GM23248 (cell line): ENCODE measurements around the gene TUBA3C. TPM values are rescaled to one million over a fixed set of nuclear protein-coding genes. Genes with fewer than 3 reads are reported as not detected.

Experiments
- DNase-seq: peaks from one replicate; pipeline ENCODE4 v3.0.0-alpha.2; 2015
- H2AFZ ChIP-seq: fragments of 200-600 bp; sonication (generic); 2 replicates; pipeline ENCODE4 v1.6.1; 2016; ENCODE audit warnings: antibody characterized with exemption
- H3F3A ChIP-seq: fragments of 200-600 bp; sonication (generic); 2 replicates; pipeline ENCODE4 v1.6.1; 2016; ENCODE audit warnings: mild to moderate bottlenecking, antibody characterized with exemption, mixed run types; ENCODE audit not compliant: insufficient read depth
- H3K27ac ChIP-seq: fragments of 200-600 bp; sonication (generic); 2 replicates; pipeline ENCODE4 v1.5.1; 2016; ENCODE audit warnings: mild to moderate bottlenecking
- H3K27me3 ChIP-seq: fragments of 200-600 bp; sonication (generic); replicated peaks from 2 replicates; pipeline ENCODE4 v1.6.1; 2016; ENCODE audit warnings: mild to moderate bottlenecking; ENCODE audit not compliant: insufficient read depth
- H3K36me3 ChIP-seq: fragments of 200-600 bp; sonication (generic); 2 replicates; pipeline ENCODE4 v1.6.1; 2016; ENCODE audit warnings: low read depth, mild to moderate bottlenecking
- H3K4me1 ChIP-seq: fragments of 200-600 bp; sonication (generic); 2 replicates; pipeline ENCODE4 v1.6.1; 2016; ENCODE audit warnings: mild to moderate bottlenecking; ENCODE audit not compliant: insufficient read depth
- H3K4me2 ChIP-seq: fragments of 200-600 bp; sonication (generic); one replicate; pipeline ENCODE4 v1.6.1; 2016; ENCODE audit warnings: mild to moderate bottlenecking; ENCODE audit not compliant: unreplicated experiment
- H3K4me3 ChIP-seq: fragments of 200-600 bp; sonication (generic); 2 replicates; pipeline ENCODE4 v1.5.1; 2016; ENCODE audit warnings: mild to moderate bottlenecking
- H3K79me2 ChIP-seq: fragments of 200-600 bp; sonication (generic); 2 replicates; pipeline ENCODE4 v1.6.1; 2016; ENCODE audit warnings: mild to moderate bottlenecking; ENCODE audit not compliant: insufficient read depth
- H3K9ac ChIP-seq: fragments of 200-600 bp; sonication (generic); 2 replicates; pipeline ENCODE4 v1.6.1; 2016; ENCODE audit warnings: mild to moderate bottlenecking
- H3K9me2 ChIP-seq: fragments of 200-600 bp; sonication (generic); 2 replicates; pipeline ENCODE4 v1.6.1; 2016; ENCODE audit warnings: mixed run types, mild to moderate bottlenecking, moderate library complexity; ENCODE audit not compliant: insufficient read depth
- H3K9me3 ChIP-seq: fragments of 200-600 bp; sonication (generic); one replicate; pipeline ENCODE4 v1.6.1; 2017; ENCODE audit warnings: low read depth
- H4K20me1 ChIP-seq: fragments of 200-600 bp; sonication (generic); 2 replicates; pipeline ENCODE4 v1.6.0; 2016; ENCODE audit not compliant: insufficient read depth
- EZH2 ChIP-seq: fragments of 200-600 bp; sonication (generic); IDR thresholded peaks from 2 replicates; pipeline ENCODE4 v1.6.1; 2018; ENCODE audit warnings: antibody characterized with exemption, mild to moderate bottlenecking; ENCODE audit not compliant: insufficient read depth, poor library complexity, severe bottlenecking
- EZH2phosphoT487 ChIP-seq: fragments of 200-600 bp; sonication (generic); IDR thresholded peaks from 2 replicates; pipeline ENCODE4 v1.6.1; 2018; ENCODE audit warnings: antibody characterized with exemption, moderate library complexity, mild to moderate bottlenecking, low read depth; ENCODE audit not compliant: insufficient read depth
- WGBS, 2 experiments: methylation state at CpG; one replicate each; pipeline ENCODE4 v1.1.6; 2015 to 2017; ENCODE audit warnings: low lambda C conversion rate in 2 of 2, low coverage in 1 of 2; ENCODE audit errors: missing lambda C conversion rate in 2 of 2; 5-methylcytosine and 5-hydroxymethylcytosine counted together
- in situ Hi-C: fragments of 300-500 bp; cut with MboI; formaldehyde crosslinking; loops from 2 replicates; pipeline ENCODE4 v1.15.0; 2020
- polyA plus RNA-seq: library from polyadenylated mRNA; unstranded; fragments of >200 nt; fragmentation: Nextera tagmentation; extraction: Ambion mirVana; gene quantifications from 2 replicates; pipeline ENCODE4 v1.2.1, GENCODE V29; 2016
- total RNA-seq: library from RNA; depleted of rRNA; stranded (reverse); fragments of >200 nt; shearing (Covaris generic); gene quantifications from 2 replicates; pipeline ENCODE4 v1.2.3, GENCODE V29; 2014

TUBA3C gene
- total and polyA plus RNA-seq, 2 experiments from 2014 or later: not detected

GRCh38 chr13:19155321-19155861 lies 26.2 kb downstream of the TUBA3C start:
- Histone ChIP-seq H3K79me2 (no peaks in the 10 kb centered on the region), H3K27ac (no peak overlapping the region), H3K9ac (no peak overlapping the region), H4K20me1 (no peaks in the 10 kb centered on the region), H3K4me1 (no peaks in the 10 kb centered on the region), H3K9me2 (no peaks in the 10 kb centered on the region), H2AFZ (no peak overlapping the region), H3F3A (no peaks in the 10 kb centered on the region), H3K27me3 (no peaks in the 10 kb centered on the region), H3K4me3 (no peak overlapping the region), H3K36me3 (no peaks in the 10 kb centered on the region), H3K4me2 (no peak overlapping the region), H3K9me3 (no peaks in the 10 kb centered on the region)
- DNase-seq: no peak
- 21 to 35% methylated on average over 6 of the region's 6 CpGs for WGBS, 2 experiments
- no peak for TF ChIP-seq EZH2
- TF ChIP-seq EZH2phosphoT487: no peak
- in situ Hi-C loops: no loop called here

- Histone ChIP-seq H3K4me3 (no peak overlapping the region), H3K27ac (no peak overlapping the region), H3K27me3 (no peaks in the 10 kb centered on the region), H3K9ac (no peak overlapping the region), H4K20me1 (no peaks in the 10 kb centered on the region), H3F3A (no peaks in the 10 kb centered on the region), H3K36me3 (no peaks in the 10 kb centered on the region), H3K9me3 (no peaks in the 10 kb centered on the region), H3K9me2 (no peaks in the 10 kb centered on the region), H3K79me2 (no peaks in the 10 kb centered on the region), H3K4me2 (no peak overlapping the region), H3K4me1 (no peaks in the 10 kb centered on the region), H2AFZ (no peak overlapping the region)
- in situ Hi-C loops: no loop called here
- 35 to 49% methylated on average over 6 to 7 of the region's 7 CpGs for WGBS, 2 experiments
- DNase-seq: no peak
- TF ChIP-seq EZH2phosphoT487 (no peak), EZH2 (no peak)
These were observed 26.8 kb downstream of the TUBA3C start for GRCh38 chr13:19154843-19155242.

GRCh38 chr13:19153782-19154450 lies 27.7 kb downstream of the TUBA3C start:
- H3K9me3 ChIP-seq: no peaks in the 10 kb centered on the region

GRCh38 chr13:19152403-19152802 lies 29.2 kb downstream of the TUBA3C start:
- DNase-seq: no peak
- Histone ChIP-seq H3K36me3 (no peaks in the 10 kb centered on the region), H3K79me2 (no peaks in the 10 kb centered on the region), H3F3A (no peaks in the 10 kb centered on the region), H3K4me3 (no peak overlapping the region), H3K4me1 (no peaks in the 10 kb centered on the region), H3K27me3 (no peaks in the 10 kb centered on the region), H3K9ac (no peak overlapping the region), H3K4me2 (no peak overlapping the region), H3K9me3 (no peaks in the 10 kb centered on the region), H4K20me1 (no peaks in the 10 kb centered on the region), H3K27ac (no peak overlapping the region), H2AFZ (no peak overlapping the region), H3K9me2 (no peaks in the 10 kb centered on the region)
- TF ChIP-seq EZH2 (no peak), EZH2phosphoT487 (no peak)
- WGBS, 2 experiments: 12 to 16% methylated on average over 5 of the region's 5 CpGs
- in situ Hi-C loops: no loop called here

More at GRCh38 chr13:19153782-19154450, 27.7 kb downstream of the TUBA3C start:
- Histone ChIP-seq H3K4me2 (no peak overlapping the region), H3K27me3 (no peaks in the 10 kb centered on the region), H3K4me1 (no peaks in the 10 kb centered on the region), H3K27ac (no peak overlapping the region), H3K4me3 (no peak overlapping the region), H3F3A (no peaks in the 10 kb centered on the region), H3K36me3 (no peaks in the 10 kb centered on the region), H3K79me2 (no peaks in the 10 kb centered on the region), H3K9me2 (no peaks in the 10 kb centered on the region), H2AFZ (no peak overlapping the region), H3K9ac (no peak overlapping the region), H4K20me1 (no peaks in the 10 kb centered on the region)
- 22 to 25% methylated on average over 9 of the region's 9 CpGs for WGBS, 2 experiments
- in situ Hi-C loops: no loop called here
- peak; percentile 0 for DNase-seq
- TF ChIP-seq EZH2: no peak
- no peak for TF ChIP-seq EZH2phosphoT487
